H9 (cell line): ENCODE measurements around the gene FBXO28. TPM values are rescaled to one million over a fixed set of nuclear protein-coding genes. Genes with fewer than 3 reads are reported as not detected.

ENCODE experiments used
- DNase-seq: peaks from one replicate; pipeline ENCODE4 v3.0.0-alpha.2; 2017
- H2AFZ ChIP-seq: one replicate; pipeline ENCODE4 v1.6.1; 2013; ENCODE audit warnings: mild to moderate bottlenecking, low read length, control low read depth, moderate library complexity
- H2AK5ac ChIP-seq: 2 replicates; pipeline ENCODE4 v1.6.1; 2013; ENCODE audit warnings: low read length, control low read depth, mixed read lengths; ENCODE audit not compliant: insufficient read length
- H2BK120ac ChIP-seq: one replicate; pipeline ENCODE4 v1.6.1; 2013; ENCODE audit warnings: low read depth, mild to moderate bottlenecking, low read length, control low read depth, inconsistent platforms; ENCODE audit not compliant: poor library complexity, severe bottlenecking
- H2BK12ac ChIP-seq: 2 replicates; pipeline ENCODE4 v1.6.1; 2013; ENCODE audit warnings: low read length, control low read depth, mixed read lengths, low read depth; ENCODE audit not compliant: insufficient read length
- H2BK15ac ChIP-seq: 2 replicates; pipeline ENCODE4 v1.6.1; 2013; ENCODE audit warnings: low read depth, low read length, control low read depth
- H2BK20ac ChIP-seq: one replicate; pipeline ENCODE4 v1.6.1; 2013; ENCODE audit warnings: low read depth, mild to moderate bottlenecking, low read length, control low read depth, inconsistent platforms; ENCODE audit not compliant: poor library complexity, severe bottlenecking
- H2BK5ac ChIP-seq: 2 replicates; pipeline ENCODE4 v1.6.1; 2013; ENCODE audit warnings: low read length, control low read depth, mixed read lengths; ENCODE audit not compliant: insufficient read length
- H3K14ac ChIP-seq: 2 replicates; pipeline ENCODE4 v1.6.1; 2013; ENCODE audit warnings: low read length, control low read depth; ENCODE audit not compliant: insufficient read depth
- H3K18ac ChIP-seq: 2 replicates; pipeline ENCODE4 v1.6.1; 2013; ENCODE audit warnings: low read depth, mild to moderate bottlenecking, mixed read lengths, low read length, control low read depth; ENCODE audit not compliant: insufficient read length
- H3K23ac ChIP-seq: 2 replicates; pipeline ENCODE4 v1.6.1; 2013; ENCODE audit warnings: low read length, control low read depth, mixed read lengths, low read depth; ENCODE audit not compliant: insufficient read length
- H3K23me2 ChIP-seq: 2 replicates; pipeline ENCODE4 v1.6.1; 2013; ENCODE audit warnings: low read depth, mild to moderate bottlenecking, mixed read lengths, low read length, control low read depth; ENCODE audit not compliant: insufficient read length, poor library complexity, severe bottlenecking
- H3K27ac ChIP-seq: 2 replicates; pipeline ENCODE4 v1.5.1; 2013; ENCODE audit warnings: low read length, control low read depth, mixed read lengths, low read depth; ENCODE audit not compliant: insufficient read length
- H3K27me3 ChIP-seq: 2 replicates; pipeline ENCODE4 v1.6.1; 2013; ENCODE audit warnings: low read length, control low read depth, inconsistent platforms; ENCODE audit not compliant: insufficient read depth
- H3K4ac ChIP-seq: 2 replicates; pipeline ENCODE4 v1.6.1; 2013; ENCODE audit warnings: low read depth, mild to moderate bottlenecking, control low read depth, inconsistent platforms, low read length, moderate library complexity
- H3K4me1 ChIP-seq: 2 replicates; pipeline ENCODE4 v1.6.1; 2013; ENCODE audit warnings: low read length, control low read depth, inconsistent platforms; ENCODE audit not compliant: insufficient read depth
- H3K4me2 ChIP-seq: 2 replicates; pipeline ENCODE4 v1.6.1; 2013; ENCODE audit warnings: low read length, control low read depth, mixed read lengths; ENCODE audit not compliant: insufficient read length, insufficient read depth
- H3K56ac ChIP-seq: 2 replicates; pipeline ENCODE4 v1.6.1; 2013; ENCODE audit warnings: low read depth, mild to moderate bottlenecking, mixed read lengths, low read length, control low read depth; ENCODE audit not compliant: insufficient read length
- H3K79me1 ChIP-seq: 2 replicates; pipeline ENCODE4 v1.6.1; 2013; ENCODE audit warnings: low read depth, mild to moderate bottlenecking, moderate library complexity, low read length, control low read depth, inconsistent platforms; ENCODE audit not compliant: insufficient read depth, poor library complexity, severe bottlenecking
- H3K79me2 ChIP-seq: 2 replicates; pipeline ENCODE4 v1.6.1; 2013; ENCODE audit warnings: low read length, control low read depth, inconsistent platforms; ENCODE audit not compliant: insufficient read depth
- H3K9ac ChIP-seq: 2 replicates; pipeline ENCODE4 v1.6.1; 2013; ENCODE audit warnings: low read length, control low read depth, mixed read lengths; ENCODE audit not compliant: insufficient read length; ENCODE audit errors: extremely low read depth
- H3K9me3 ChIP-seq: one replicate; pipeline ENCODE4 v1.6.1; 2013; ENCODE audit warnings: low read depth, low read length, inconsistent platforms; ENCODE audit not compliant: control insufficient read depth
- H3T11ph ChIP-seq: one replicate; pipeline ENCODE4 v1.6.1; 2013; ENCODE audit warnings: mild to moderate bottlenecking, low read length, control low read depth, inconsistent platforms
- H4K20me1 ChIP-seq: one replicate; pipeline ENCODE4 v1.6.1; 2013; ENCODE audit not compliant: control insufficient read depth, insufficient read length, insufficient read depth
- H4K5ac ChIP-seq: 2 replicates; pipeline ENCODE4 v1.6.1; 2013; ENCODE audit warnings: low read depth, mild to moderate bottlenecking, mixed read lengths, low read length, control low read depth; ENCODE audit not compliant: insufficient read length
- H4K8ac ChIP-seq: replicated peaks from 2 replicates; pipeline ENCODE4 v1.6.1; 2013; ENCODE audit warnings: low read length, control low read depth, mixed read lengths, low read depth; ENCODE audit not compliant: insufficient read length
- H4K91ac ChIP-seq: 2 replicates; pipeline ENCODE4 v1.6.1; 2013; ENCODE audit warnings: low read depth, mild to moderate bottlenecking, moderate library complexity, mixed read lengths, low read length, control low read depth; ENCODE audit not compliant: insufficient read length
- H3K27ac Mint-ChIP-seq, 3 experiments: 2 replicates in 2 of 3; 3 replicates in 1 of 3; pipeline ENCODE4 v1.8.0; 2020 to 2021; ENCODE audit warnings: mixed read lengths in 3 of 3, mild to moderate bottlenecking in 1 of 3, moderate library complexity in 1 of 3
- H3K27me3 Mint-ChIP-seq: 2 replicates; pipeline ENCODE4 v1.8.0; 2021; ENCODE audit warnings: low read depth, mild to moderate bottlenecking, moderate library complexity, mixed read lengths
- H3K36me3 Mint-ChIP-seq, 3 experiments: 2 replicates in 2 of 3; 3 replicates in 1 of 3; pipeline ENCODE4 v1.8.0; 2020 to 2021; ENCODE audit warnings: low read depth in 3 of 3, mixed read lengths in 3 of 3; ENCODE audit not compliant: insufficient read depth in 1 of 3
- H3K4me1 Mint-ChIP-seq, 2 experiments: 2 replicates each; pipeline ENCODE4 v1.8.0; 2020; ENCODE audit warnings: mixed read lengths in 2 of 2
- H3K4me3 Mint-ChIP-seq, 2 experiments: 2 replicates in 1 of 2; 3 replicates in 1 of 2; pipeline ENCODE4 v1.8.0; 2020 to 2021; ENCODE audit warnings: mild to moderate bottlenecking in 2 of 2, mixed read lengths in 2 of 2, moderate library complexity in 1 of 2
- H3K9me3 Mint-ChIP-seq, 2 experiments: 2 replicates in 1 of 2; 3 replicates in 1 of 2; pipeline ENCODE4 v1.8.0; 2020; ENCODE audit warnings: mild to moderate bottlenecking in 2 of 2, mixed read lengths in 2 of 2, moderate library complexity in 1 of 2
- CTCF ChIP-seq: fragments of 200-600 bp; sonication (generic); conservative IDR thresholded peaks from 3 replicates; pipeline ENCODE4 v1.8.0; 2021; ENCODE audit warnings: antibody characterized with exemption, mild to moderate bottlenecking
- WGBS: extraction: QIAGEN DNeasy Blood & Tissue Kit; methylation state at CpG from one replicate; pipeline ENCODE4 v1.1.7; 2013; ENCODE audit warnings: missing lambda C conversion rate, low lambda C conversion rate, mixed read lengths; ENCODE audit not compliant: insufficient read length; ENCODE audit errors: extremely low coverage; 5-methylcytosine and 5-hydroxymethylcytosine counted together
- total RNA-seq: library from RNA; stranded (reverse); gene quantifications from 2 replicates; pipeline ENCODE4 v1.2.1, GENCODE V29; 2021

Gene FBXO28
- total RNA-seq, 1 experiment from 2014 or later: 55.0 TPM

- no peak overlapping the region for H3K27ac ChIP-seq
- peak overlapping the region; percentile 91 for H3K4me2 ChIP-seq
- no peaks in the 10 kb centered on the region for H3K79me1 ChIP-seq
- H2BK5ac ChIP-seq: no peak overlapping the region
- H3K27me3 ChIP-seq: no peaks in the 10 kb centered on the region
- no peak overlapping the region for H2BK12ac ChIP-seq
- DNase-seq: no peak
- Mint-ChIP-seq H3K27me3 (no peaks in the 10 kb centered on the region), H3K27ac (0 out of 7 replicates have a peak overlapping the region, but pooled peaks of 1 of the 3 experiments have one; percentile 26), H3K9me3 (no peaks in the 10 kb centered on the region), H3K36me3 (peaks cover 5 to 16% (median 13%) of the 10 kb centered on the region in 3 experiments; a peak in 6 of 7 replicates), H3K4me3 (peak overlapping the region; percentile 92 to 94), H3K4me1 (peaks cover 21 to 29% of the 10 kb centered on the region in 2 experiments)
- H3K23ac ChIP-seq: no peak overlapping the region
- H2AFZ ChIP-seq: no peak overlapping the region
- no peaks in the 10 kb centered on the region for H3K9me3 ChIP-seq
- H3K56ac ChIP-seq: no peak overlapping the region
- no peak overlapping the region for H2BK15ac ChIP-seq
- H3K4ac ChIP-seq: no peak overlapping the region
- no peak overlapping the region for H4K8ac ChIP-seq
- no CpG with 5 or more reads among the region's 4 CpGs for WGBS
- H3K9ac ChIP-seq: no peak overlapping the region
- TF ChIP-seq CTCF: peak; percentile 72
- no peak overlapping the region for H4K91ac ChIP-seq
- no peak overlapping the region for H3T11ph ChIP-seq
- no peak overlapping the region for H2AK5ac ChIP-seq
- no peak overlapping the region for H4K5ac ChIP-seq
- H3K23me2 ChIP-seq: no peaks in the 10 kb centered on the region
- no peaks in the 10 kb centered on the region for H3K4me1 ChIP-seq
- no peak overlapping the region for H3K18ac ChIP-seq
- H4K20me1 ChIP-seq: no peaks in the 10 kb centered on the region
- peaks cover 24% of the 10 kb centered on the region; the same call in 1 of the 2 replicates for H3K79me2 ChIP-seq
- no peak overlapping the region for H2BK120ac ChIP-seq
- no peak overlapping the region for H3K14ac ChIP-seq
- H2BK20ac ChIP-seq: no peak overlapping the region
Observed at GRCh38 chr1:224116131-224116530, 2.2 kb downstream of the FBXO28 start.
